Measurements from ENCODE around the gene QARS1.
A peak's percentile ranks its signal among the peaks of the same experiment; 100 is the strongest.

The QARS1 gene

GRCh38 chr3:49140080-49140479 lies 35.5 kb upstream of the QARS1 start:
- TF ChIP-seq TAF1 (IDR thresholded peaks at IDR 0.05; ENCODE audit: borderline replicate concordance, insufficient read depth, low read length), result no peak
- TF ChIP-seq FOXP2 (optimal IDR thresholded peaks at IDR 0.05; ENCODE audit: borderline replicate concordance, extremely low read depth, extremely low read length, insufficient read depth), result no peak
- no peak for TF ChIP-seq POLR2AphosphoS5 (IDR thresholded peaks at IDR 0.05; ENCODE audit: low read depth, low read length)
- no peak for TF ChIP-seq SIN3A (IDR thresholded peaks at IDR 0.05; ENCODE audit: borderline replicate concordance, insufficient read depth, low read length)
- TF ChIP-seq REST (IDR thresholded peaks at IDR 0.05; ENCODE audit: insufficient read depth in 1 of 2, low read depth in 2 of 2, low read length in 2 of 2), result no peak

- TF ChIP-seq FOXP2 (optimal IDR thresholded peaks at IDR 0.05; ENCODE audit: borderline replicate concordance, extremely low read depth, extremely low read length, insufficient read depth) (no peak), TAF1 (IDR thresholded peaks at IDR 0.05; ENCODE audit: borderline replicate concordance, insufficient read depth, low read length) (no peak), REST (IDR thresholded peaks at IDR 0.05; ENCODE audit: insufficient read depth in 1 of 2, low read depth in 2 of 2, low read length in 2 of 2) (no peak), POLR2AphosphoS5 (IDR thresholded peaks at IDR 0.05; ENCODE audit: low read depth, low read length) (no peak), SIN3A (IDR thresholded peaks at IDR 0.05; ENCODE audit: borderline replicate concordance, insufficient read depth, low read length) (no peak)
Observed at GRCh38 chr3:49135499-49135898, 30.9 kb upstream of the QARS1 start.

- no peak for TF ChIP-seq FOXP2 (optimal IDR thresholded peaks at IDR 0.05; ENCODE audit: borderline replicate concordance, extremely low read depth, extremely low read length, insufficient read depth)
- no peak for TF ChIP-seq SIN3A (IDR thresholded peaks at IDR 0.05; ENCODE audit: borderline replicate concordance, insufficient read depth, low read length)
- no peak for TF ChIP-seq TAF1 (IDR thresholded peaks at IDR 0.05; ENCODE audit: borderline replicate concordance, insufficient read depth, low read length)
- TF ChIP-seq POLR2AphosphoS5 (IDR thresholded peaks at IDR 0.05; ENCODE audit: low read depth, low read length), result no peak
- no peak for TF ChIP-seq REST (IDR thresholded peaks at IDR 0.05; ENCODE audit: insufficient read depth in 1 of 2, low read depth in 2 of 2, low read length in 2 of 2)
Observed at GRCh38 chr3:49134471-49135265, 30.1 kb upstream of the QARS1 start.

- TF ChIP-seq POLR2AphosphoS5 (IDR thresholded peaks at IDR 0.05; ENCODE audit: low read depth, low read length), result no peak; the same call in 1 of the 2 replicates
- TF ChIP-seq TAF1 (IDR thresholded peaks at IDR 0.05; ENCODE audit: borderline replicate concordance, insufficient read depth, low read length), result 0 out of 2 replicates have a peak, but pooled peaks have one; percentile 5
- no peak for TF ChIP-seq REST (IDR thresholded peaks at IDR 0.05; ENCODE audit: insufficient read depth in 1 of 2, low read depth in 2 of 2, low read length in 2 of 2)
- peak; percentile 28 for TF ChIP-seq FOXP2 (optimal IDR thresholded peaks at IDR 0.05; ENCODE audit: borderline replicate concordance, extremely low read depth, extremely low read length, insufficient read depth)
- no peak for TF ChIP-seq SIN3A (IDR thresholded peaks at IDR 0.05; ENCODE audit: borderline replicate concordance, insufficient read depth, low read length)
Observed at GRCh38 chr3:49133226-49133951, 28.8 kb upstream of the QARS1 start.

All from PFSK-1 (cell line).